Measurements from ENCODE around the gene PCP4L1. TPM values are rescaled to one million over a fixed set of nuclear protein-coding genes. Genes with fewer than 3 reads are reported as not detected.
A peak's percentile ranks its signal among the peaks of the same experiment; 100 is the strongest.
"Not testable (repeated sequence)": the region's sequence is repeated elsewhere in the genome, so short reads cannot be mapped to it uniquely, and the experiment has no call there.

Gene PCP4L1
- total and polyA plus RNA-seq, 2 donors: 2.4 to 8.9 TPM

- H3K9me3 ChIP-seq (ENCODE audit: control insufficient read depth in 2 of 2, insufficient read depth in 1 of 2, low read length in 1 of 2): no peaks in the 10 kb centered on the region
- peaks cover 0 to 26% of the 10 kb centered on the region in 2 donors for H3K4me1 ChIP-seq (ENCODE audit: control insufficient read depth in 2 of 2, insufficient read depth in 2 of 2, low read length in 2 of 2)
- peak overlapping the region in 1 of 2 donors; percentile 37 for H3K27ac ChIP-seq (ENCODE audit: low read depth in 1 of 2, low read length in 1 of 2)
- no peaks in the 10 kb centered on the region for H3K27me3 ChIP-seq (ENCODE audit: control insufficient read depth in 2 of 2, insufficient read depth in 1 of 2, low read length in 1 of 2)
- 94% methylated on average over 5 of the region's 5 CpGs for WGBS
- H3K4me3 ChIP-seq (ENCODE audit: low read length in 2 of 2): no peak overlapping the region
- no peak for DNase-seq (ENCODE audit: low read depth in 6 of 9, low spot score in 9 of 9)
- peaks cover 2 to 8% of the 10 kb centered on the region in 2 donors for H3K36me3 ChIP-seq (ENCODE audit: control insufficient read depth in 2 of 2, insufficient read depth in 2 of 2, low read length in 1 of 2)
Measured at GRCh38 chr1:161219078-161219892, 39.3 kb upstream of the PCP4L1 start.

DNA sequence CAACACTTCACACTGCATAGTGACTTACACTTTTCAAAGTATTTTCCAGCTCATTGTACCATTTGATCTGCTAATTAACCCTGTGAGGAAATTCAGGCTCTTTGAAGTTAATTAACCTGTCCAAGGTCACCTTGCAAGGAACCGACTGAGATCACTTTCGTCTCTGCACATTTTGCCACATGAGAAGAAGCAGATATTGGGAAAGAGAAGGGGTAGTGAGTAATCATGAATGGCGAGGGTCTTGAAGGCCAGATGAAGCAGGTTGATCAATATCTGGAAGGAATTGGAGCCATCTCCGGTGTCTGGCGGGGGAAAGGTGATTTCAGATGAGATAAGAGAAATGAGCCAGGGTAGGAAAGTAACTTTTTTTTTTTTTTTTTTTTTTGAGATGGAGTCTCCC, 38.5 kb upstream of the PCP4L1 start:
- Histone ChIP-seq H3K4me1 (ENCODE audit: control insufficient read depth in 2 of 2, insufficient read depth in 2 of 2, low read length in 2 of 2) (peaks cover 0 to 25% of the 10 kb centered on the region in 2 donors), H3K36me3 (ENCODE audit: control insufficient read depth in 2 of 2, insufficient read depth in 2 of 2, low read length in 1 of 2) (peaks cover 0 to 4% of the 10 kb centered on the region in 2 donors), H3K4me3 (ENCODE audit: low read length in 2 of 2) (no peak overlapping the region), H3K27ac (ENCODE audit: low read depth in 1 of 2, low read length in 1 of 2) (no peak overlapping the region), H3K27me3 (ENCODE audit: control insufficient read depth in 2 of 2, insufficient read depth in 1 of 2, low read length in 1 of 2) (no peaks in the 10 kb centered on the region), H3K9me3 (ENCODE audit: control insufficient read depth in 2 of 2, insufficient read depth in 1 of 2, low read length in 1 of 2) (no peaks in the 10 kb centered on the region)
- WGBS: 95% methylated on average over 5 of the region's 5 CpGs
- no peak for DNase-seq (ENCODE audit: low read depth in 6 of 9, low spot score in 9 of 9)

DNA sequence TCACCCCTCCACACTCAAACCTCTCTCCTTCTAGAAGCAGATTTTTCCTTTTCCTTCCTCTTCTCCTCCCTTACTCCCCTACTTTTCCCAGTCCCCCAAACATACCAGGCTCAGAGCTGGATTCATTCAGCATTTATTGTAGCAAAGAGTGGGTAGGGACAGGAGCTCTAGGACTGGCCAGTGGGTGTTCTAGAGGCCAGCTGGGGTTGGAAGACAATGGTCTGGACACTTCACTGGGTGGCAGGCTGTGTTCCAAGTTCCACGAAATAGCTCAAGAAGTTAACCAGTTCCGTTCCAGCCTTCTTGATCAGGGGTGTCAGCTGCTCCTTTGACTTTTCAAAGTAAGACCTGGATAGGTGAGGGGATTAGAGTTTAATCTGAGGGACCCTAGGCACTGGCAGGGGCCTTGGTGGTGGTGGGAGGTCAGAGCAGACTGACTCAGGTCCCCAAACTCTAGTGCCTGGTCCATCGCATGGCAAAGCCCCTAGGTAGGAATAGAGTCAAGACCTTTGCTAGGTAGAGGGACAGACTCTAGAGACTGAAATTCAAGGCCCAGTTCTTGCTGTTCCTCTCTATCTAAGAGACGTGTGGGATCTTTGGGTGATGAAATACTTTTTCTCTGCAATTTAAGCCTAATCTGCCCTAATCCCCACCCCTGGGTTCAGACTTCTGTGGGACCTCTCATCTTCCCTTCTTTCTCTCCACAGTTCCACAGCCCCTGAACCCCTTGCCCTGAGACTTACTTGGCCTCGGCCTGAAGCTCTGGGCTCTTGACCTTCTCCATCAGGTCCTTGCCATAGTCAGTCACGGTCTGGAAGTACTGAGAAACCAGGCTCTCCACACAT, 36.1 kb upstream of the PCP4L1 start:
- DNase-seq (ENCODE audit: low read depth in 6 of 9, low spot score in 9 of 9): no peak
- WGBS: 97% methylated on average over 6 of the region's 6 CpGs
- Histone ChIP-seq H3K27ac (ENCODE audit: low read depth in 1 of 2, low read length in 1 of 2) (no peak overlapping the region), H3K4me3 (ENCODE audit: low read length in 2 of 2) (no peak overlapping the region), H3K36me3 (ENCODE audit: control insufficient read depth in 2 of 2, insufficient read depth in 2 of 2, low read length in 1 of 2) (no peaks in the 10 kb centered on the region), H3K4me1 (ENCODE audit: control insufficient read depth in 2 of 2, insufficient read depth in 2 of 2, low read length in 2 of 2) (peaks cover 8 to 41% of the 10 kb centered on the region in 2 donors), H3K9me3 (ENCODE audit: control insufficient read depth in 2 of 2, insufficient read depth in 1 of 2, low read length in 1 of 2) (no peaks in the 10 kb centered on the region), H3K27me3 (ENCODE audit: control insufficient read depth in 2 of 2, insufficient read depth in 1 of 2, low read length in 1 of 2) (no peaks in the 10 kb centered on the region)

DNA sequence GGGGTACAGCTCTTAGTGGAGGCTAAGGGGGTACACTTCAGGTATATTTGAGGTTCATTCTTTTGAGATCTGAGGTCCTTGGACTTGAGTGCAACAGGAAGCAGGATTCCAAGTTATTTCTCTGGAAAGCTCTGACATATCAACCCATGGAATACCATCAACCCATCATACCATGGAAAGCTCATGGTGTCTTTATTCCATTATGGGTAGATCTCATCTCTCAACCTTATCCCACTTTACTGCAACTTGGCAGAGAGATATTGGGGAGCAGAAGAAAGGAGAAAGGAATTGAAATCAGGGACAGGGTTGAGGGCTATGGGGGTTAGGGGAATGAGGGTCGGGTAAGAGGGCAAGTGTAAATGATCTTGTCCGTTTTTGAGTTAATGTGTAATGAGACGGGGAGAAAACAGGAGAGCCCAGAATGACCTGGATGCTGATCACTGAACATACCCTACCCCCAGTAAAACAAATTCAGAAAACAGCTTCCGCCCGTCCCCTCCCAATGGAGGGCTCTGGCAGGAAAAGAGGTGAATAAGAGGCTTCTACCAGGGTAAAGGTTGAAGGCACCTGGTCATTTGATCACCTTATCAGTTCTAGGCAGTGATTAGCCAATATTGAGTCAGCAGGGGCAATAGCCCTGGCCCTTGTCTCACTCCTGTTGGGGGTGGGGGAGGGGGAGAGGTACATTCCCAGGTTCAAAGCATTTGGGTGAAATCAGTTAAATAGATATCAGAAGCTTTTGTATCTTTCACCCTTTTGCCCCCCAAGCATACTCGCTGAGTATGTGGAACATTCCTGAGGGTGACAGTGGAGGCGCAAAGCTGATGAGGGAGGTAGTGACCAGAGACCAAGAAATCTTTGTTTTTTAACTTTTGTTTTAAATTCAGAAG, 34.5 kb upstream of the PCP4L1 start:
- DNase-seq (ENCODE audit: low read depth in 6 of 9, low spot score in 9 of 9): no peak
- 96% methylated on average over 7 of the region's 7 CpGs for WGBS
- H3K4me1 ChIP-seq (ENCODE audit: control insufficient read depth in 2 of 2, insufficient read depth in 2 of 2, low read length in 2 of 2): peaks cover 8 to 33% of the 10 kb centered on the region in 2 donors
- H3K27ac ChIP-seq (ENCODE audit: low read depth in 1 of 2, low read length in 1 of 2): no peak overlapping the region
- H3K36me3 ChIP-seq (ENCODE audit: control insufficient read depth in 2 of 2, insufficient read depth in 2 of 2, low read length in 1 of 2): peaks cover 8 to 10% of the 10 kb centered on the region in 2 donors
- H3K27me3 ChIP-seq (ENCODE audit: control insufficient read depth in 2 of 2, insufficient read depth in 1 of 2, low read length in 1 of 2): no peaks in the 10 kb centered on the region
- H3K4me3 ChIP-seq (ENCODE audit: low read length in 2 of 2): no peak overlapping the region
- H3K9me3 ChIP-seq (ENCODE audit: control insufficient read depth in 2 of 2, insufficient read depth in 1 of 2, low read length in 1 of 2): no peaks in the 10 kb centered on the region

- Histone ChIP-seq H3K36me3 (ENCODE audit: control insufficient read depth in 2 of 2, insufficient read depth in 2 of 2, low read length in 1 of 2) (peaks cover 15 to 16% of the 10 kb centered on the region in 2 donors), H3K4me1 (ENCODE audit: control insufficient read depth in 2 of 2, insufficient read depth in 2 of 2, low read length in 2 of 2) (peaks cover 8 to 30% of the 10 kb centered on the region in 2 donors)
Measured at GRCh38 chr1:161224695-161225087, 33.9 kb upstream of the PCP4L1 start.

GRCh38 chr1:161225178-161225533, 33.4 kb upstream of the PCP4L1 start:
- DNase-seq (ENCODE audit: low read depth in 6 of 9, low spot score in 9 of 9): no peak

More at GRCh38 chr1:161224695-161225087, 33.9 kb upstream of the PCP4L1 start:
- WGBS: 94% methylated on average over 13 of the region's 13 CpGs
- not testable (repeated sequence) for H3K27me3 ChIP-seq (ENCODE audit: control insufficient read depth in 2 of 2, insufficient read depth in 1 of 2, low read length in 1 of 2); DNase-seq (ENCODE audit: low read depth in 6 of 9, low spot score in 9 of 9); H3K4me3 ChIP-seq (ENCODE audit: low read length in 2 of 2); H3K9me3 ChIP-seq (ENCODE audit: control insufficient read depth in 2 of 2, insufficient read depth in 1 of 2, low read length in 1 of 2); H3K27ac ChIP-seq (ENCODE audit: low read depth in 1 of 2, low read length in 1 of 2)

DNA sequence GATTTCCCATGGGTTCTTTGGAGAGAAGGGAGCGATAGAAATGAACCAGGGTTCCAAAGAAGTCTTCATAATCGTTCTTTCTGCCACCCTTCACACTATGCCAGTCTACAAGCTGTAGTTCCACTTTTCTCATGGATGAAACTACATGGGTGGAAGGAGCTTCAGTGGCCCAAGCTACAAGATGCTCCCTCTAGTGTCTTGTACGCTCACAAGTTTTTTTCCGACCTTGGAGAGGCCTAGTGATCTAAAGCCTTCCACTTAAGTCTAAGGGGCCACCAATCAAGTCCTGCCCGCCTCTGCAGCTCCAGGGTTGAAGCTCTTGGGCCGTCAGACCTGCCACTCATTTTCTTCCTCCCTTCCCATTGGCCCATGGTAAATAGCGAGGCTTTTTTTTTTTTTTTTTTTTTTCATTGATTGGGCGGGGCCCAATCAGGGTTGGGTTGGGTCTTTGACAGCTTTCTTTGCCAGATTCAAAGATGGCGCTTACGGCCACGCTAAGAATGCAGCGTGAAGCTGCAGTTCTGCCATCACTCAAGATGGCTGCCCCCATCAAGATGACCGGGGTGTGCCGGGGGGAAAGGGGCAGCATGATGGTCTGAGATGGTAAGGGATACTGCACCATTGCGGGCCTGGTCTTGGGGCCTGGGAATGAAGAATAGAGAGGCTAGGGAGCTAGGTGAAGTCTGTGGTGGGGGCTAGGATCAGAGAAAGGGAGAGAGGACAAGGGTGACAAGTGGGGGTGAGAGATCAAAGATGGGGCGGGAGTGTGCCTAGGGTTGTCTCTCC, 32.8 kb upstream of the PCP4L1 start, which contains the start of gene TOMM40L:
Gene TOMM40L (plus strand): TSS at position 527 of the 786 bp plus-strand sequence. CDS start 430 bp downstream, outside the sequence.
- H3K27me3 ChIP-seq (ENCODE audit: control insufficient read depth in 2 of 2, insufficient read depth in 1 of 2, low read length in 1 of 2): no peaks in the 10 kb centered on the region
- 6% methylated on average over 16 of the region's 16 CpGs for WGBS
- H3K27ac ChIP-seq (ENCODE audit: low read depth in 1 of 2, low read length in 1 of 2): peak within 1 kb of the TSS; percentile 72 to 79
- peak within 1 kb of the TSS; percentile 54 to 68 for H3K4me3 ChIP-seq (ENCODE audit: low read length in 2 of 2)
- peak; percentile 95 to 100 (median 98) for DNase-seq (ENCODE audit: low read depth in 6 of 9, low spot score in 9 of 9)
- H3K36me3 ChIP-seq (ENCODE audit: control insufficient read depth in 2 of 2, insufficient read depth in 2 of 2, low read length in 1 of 2): peaks cover 15 to 23% of the 10 kb centered on the region in 2 donors
- H3K9me3 ChIP-seq (ENCODE audit: control insufficient read depth in 2 of 2, insufficient read depth in 1 of 2, low read length in 1 of 2): no peaks in the 10 kb centered on the region
- peaks cover 8 to 30% of the 10 kb centered on the region in 2 donors for H3K4me1 ChIP-seq (ENCODE audit: control insufficient read depth in 2 of 2, insufficient read depth in 2 of 2, low read length in 2 of 2)

More at GRCh38 chr1:161225178-161225533, 33.4 kb upstream of the PCP4L1 start:
- H3K27ac ChIP-seq (ENCODE audit: low read depth in 1 of 2, low read length in 1 of 2): peak overlapping the region; percentile 72 to 79
- H3K27me3 ChIP-seq (ENCODE audit: control insufficient read depth in 2 of 2, insufficient read depth in 1 of 2, low read length in 1 of 2): no peaks in the 10 kb centered on the region
- H3K36me3 ChIP-seq (ENCODE audit: control insufficient read depth in 2 of 2, insufficient read depth in 2 of 2, low read length in 1 of 2): peaks cover 15 to 21% of the 10 kb centered on the region in 2 donors
- H3K4me1 ChIP-seq (ENCODE audit: control insufficient read depth in 2 of 2, insufficient read depth in 2 of 2, low read length in 2 of 2): peaks cover 8 to 30% of the 10 kb centered on the region in 2 donors
- no peaks in the 10 kb centered on the region for H3K9me3 ChIP-seq (ENCODE audit: control insufficient read depth in 2 of 2, insufficient read depth in 1 of 2, low read length in 1 of 2)
- 85% methylated on average over 7 of the region's 7 CpGs for WGBS
- H3K4me3 ChIP-seq (ENCODE audit: low read length in 2 of 2): no peak overlapping the region

DNA sequence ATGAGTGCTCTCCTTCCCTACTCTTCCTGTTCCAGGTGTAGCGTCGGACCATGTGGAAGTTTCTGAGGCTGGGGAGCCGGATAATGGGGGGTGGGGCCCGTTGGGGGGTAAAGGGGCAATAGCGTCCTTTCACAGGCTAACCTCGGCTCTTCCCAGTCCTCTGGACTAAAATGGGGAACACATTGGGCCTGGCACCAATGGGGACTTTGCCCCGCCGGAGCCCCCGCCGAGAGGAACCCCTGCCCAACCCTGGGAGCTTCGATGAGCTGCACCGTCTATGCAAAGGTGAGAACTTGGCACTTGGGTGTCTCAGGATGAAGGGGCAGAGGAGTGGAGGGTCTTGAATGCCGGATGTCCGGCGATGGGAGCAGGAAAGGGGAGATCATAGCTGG, 32.2 kb upstream of the PCP4L1 start:
- Histone ChIP-seq H3K27me3 (ENCODE audit: control insufficient read depth in 2 of 2, insufficient read depth in 1 of 2, low read length in 1 of 2) (no peaks in the 10 kb centered on the region), H3K4me3 (ENCODE audit: low read length in 2 of 2) (peak overlapping the region; percentile 54 to 68), H3K9me3 (ENCODE audit: control insufficient read depth in 2 of 2, insufficient read depth in 1 of 2, low read length in 1 of 2) (no peaks in the 10 kb centered on the region), H3K27ac (ENCODE audit: low read depth in 1 of 2, low read length in 1 of 2) (peak overlapping the region in 1 of 2 donors; percentile 1), H3K36me3 (ENCODE audit: control insufficient read depth in 2 of 2, insufficient read depth in 2 of 2, low read length in 1 of 2) (peaks cover 15 to 23% of the 10 kb centered on the region in 2 donors), H3K4me1 (ENCODE audit: control insufficient read depth in 2 of 2, insufficient read depth in 2 of 2, low read length in 2 of 2) (peaks cover 8 to 30% of the 10 kb centered on the region in 2 donors)
- peak in 1 of 9 donors; percentile 20 for DNase-seq (ENCODE audit: low read depth in 6 of 9, low spot score in 9 of 9)
- 10% methylated on average over 15 of the region's 15 CpGs for WGBS
